ENCODE measurements around the gene ZMIZ1.
A peak's percentile ranks its signal among the peaks of the same experiment; 100 is the strongest.

Gene ZMIZ1

GRCh38 chr10:79241629-79241989 is 172.8 kb downstream of the ZMIZ1 start:
- H3K4me1 Mint-ChIP-seq (ENCODE audit: low read depth), result peaks cover 86% of the 10 kb centered on the region
- intact Hi-C loops (cut with micrococcal nuclease), result no loop called here

DNA sequence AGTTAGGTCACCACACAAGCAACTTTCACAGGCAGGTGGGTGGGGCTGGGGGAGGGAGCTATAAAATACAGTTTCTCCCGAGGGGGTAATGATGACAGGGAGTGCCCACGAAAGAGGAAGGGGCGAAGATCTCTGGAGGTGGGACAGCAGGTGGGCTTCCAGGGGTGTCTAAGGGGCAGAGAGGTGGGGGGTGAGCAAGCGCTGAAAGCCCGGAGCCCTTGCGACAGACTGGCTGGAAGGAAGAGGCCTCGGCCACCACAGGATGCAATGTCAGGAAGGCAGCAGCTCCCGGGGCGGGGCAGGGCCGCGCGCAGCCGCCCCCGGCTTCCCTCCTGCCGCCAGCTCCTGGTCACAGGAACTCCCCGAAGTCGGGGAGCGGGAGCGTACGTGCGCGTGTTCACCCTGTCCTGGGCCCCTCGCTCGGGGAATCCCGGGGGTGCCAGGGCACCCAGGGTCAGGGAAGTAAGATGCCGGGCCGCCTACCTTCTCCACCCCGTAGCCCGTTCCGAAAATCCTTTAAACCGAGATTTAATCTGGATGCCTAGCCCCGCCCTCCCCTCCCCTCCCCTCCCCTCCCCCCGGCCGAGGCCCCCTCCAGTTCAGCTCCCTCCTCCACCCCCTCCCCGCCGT is 173.3 kb downstream of the ZMIZ1 start:
- intact Hi-C loops (cut with micrococcal nuclease), result no loop called here
- peaks cover 31% of the 10 kb centered on the region for H3K36me3 Mint-ChIP-seq (ENCODE audit: low read depth)
- peak overlapping the region; percentile 75 for H3K4me3 Mint-ChIP-seq
- H3K27ac Mint-ChIP-seq, result peak overlapping the region; percentile 87
- no peaks in the 10 kb centered on the region for H3K27me3 Mint-ChIP-seq
- no peaks in the 10 kb centered on the region for H3K9me3 Mint-ChIP-seq
- peaks cover 86% of the 10 kb centered on the region for H3K4me1 Mint-ChIP-seq (ENCODE audit: low read depth)

More at GRCh38 chr10:79241629-79241989, 172.8 kb downstream of the ZMIZ1 start:
- H3K36me3 Mint-ChIP-seq (ENCODE audit: low read depth), result peaks cover 36% of the 10 kb centered on the region
- peak overlapping the region; percentile 87 for H3K27ac Mint-ChIP-seq
- H3K27me3 Mint-ChIP-seq, result no peaks in the 10 kb centered on the region
- H3K4me3 Mint-ChIP-seq, result peak overlapping the region; percentile 75
- H3K9me3 Mint-ChIP-seq, result no peaks in the 10 kb centered on the region

DNA sequence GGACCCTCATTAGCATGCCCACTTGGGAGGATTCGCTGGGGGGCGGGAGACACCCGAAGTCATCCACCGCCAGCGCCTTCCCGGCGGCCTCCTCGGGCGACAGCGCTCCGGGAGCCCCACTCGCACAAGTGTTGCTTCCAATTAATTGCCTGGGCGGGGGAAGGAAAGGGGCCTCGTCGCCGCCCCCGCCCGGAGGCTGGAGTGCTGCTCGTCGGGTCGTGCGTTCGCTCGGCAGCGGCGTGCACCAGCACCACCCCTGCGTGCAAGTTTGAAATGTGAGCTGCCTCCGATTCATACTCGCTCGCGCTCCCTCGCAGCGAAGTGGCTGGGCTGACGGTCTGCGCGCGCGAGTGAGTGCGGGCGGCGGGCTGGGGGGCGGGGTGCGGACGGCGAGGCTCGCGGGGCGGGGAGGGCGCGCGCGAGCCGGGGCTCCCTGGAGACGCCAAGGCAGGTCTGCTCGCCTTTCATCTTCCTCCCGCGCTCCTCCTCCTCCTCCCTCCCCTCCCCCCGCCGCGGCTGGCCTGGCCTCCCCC is 173.9 kb downstream of the ZMIZ1 start:
- intact Hi-C loops (cut with micrococcal nuclease), result no loop called here
- H3K9me3 Mint-ChIP-seq, result no peaks in the 10 kb centered on the region
- H3K27ac Mint-ChIP-seq, result peak overlapping the region; percentile 87
- peak overlapping the region; percentile 75 for H3K4me3 Mint-ChIP-seq
- H3K27me3 Mint-ChIP-seq, result no peaks in the 10 kb centered on the region
- peaks cover 30% of the 10 kb centered on the region for H3K36me3 Mint-ChIP-seq (ENCODE audit: low read depth)
- H3K4me1 Mint-ChIP-seq (ENCODE audit: low read depth), result peaks cover 86% of the 10 kb centered on the region

GRCh38 chr10:79243181-79244067 is 174.7 kb downstream of the ZMIZ1 start:
- H3K36me3 Mint-ChIP-seq (ENCODE audit: low read depth), result peaks cover 30% of the 10 kb centered on the region
- H3K27me3 Mint-ChIP-seq, result no peaks in the 10 kb centered on the region
- intact Hi-C loops (cut with micrococcal nuclease), result no loop called here
- peaks cover 86% of the 10 kb centered on the region for H3K4me1 Mint-ChIP-seq (ENCODE audit: low read depth)
- no peaks in the 10 kb centered on the region for H3K9me3 Mint-ChIP-seq
- peak overlapping the region; percentile 75 for H3K4me3 Mint-ChIP-seq
- H3K27ac Mint-ChIP-seq, result peak overlapping the region; percentile 87

- no peaks in the 10 kb centered on the region for H3K9me3 Mint-ChIP-seq
- H3K36me3 Mint-ChIP-seq (ENCODE audit: low read depth), result peaks cover 30% of the 10 kb centered on the region
- H3K4me3 Mint-ChIP-seq, result peak overlapping the region; percentile 71
Observed at GRCh38 chr10:79244068-79244442, 175.3 kb downstream of the ZMIZ1 start.

DNA sequence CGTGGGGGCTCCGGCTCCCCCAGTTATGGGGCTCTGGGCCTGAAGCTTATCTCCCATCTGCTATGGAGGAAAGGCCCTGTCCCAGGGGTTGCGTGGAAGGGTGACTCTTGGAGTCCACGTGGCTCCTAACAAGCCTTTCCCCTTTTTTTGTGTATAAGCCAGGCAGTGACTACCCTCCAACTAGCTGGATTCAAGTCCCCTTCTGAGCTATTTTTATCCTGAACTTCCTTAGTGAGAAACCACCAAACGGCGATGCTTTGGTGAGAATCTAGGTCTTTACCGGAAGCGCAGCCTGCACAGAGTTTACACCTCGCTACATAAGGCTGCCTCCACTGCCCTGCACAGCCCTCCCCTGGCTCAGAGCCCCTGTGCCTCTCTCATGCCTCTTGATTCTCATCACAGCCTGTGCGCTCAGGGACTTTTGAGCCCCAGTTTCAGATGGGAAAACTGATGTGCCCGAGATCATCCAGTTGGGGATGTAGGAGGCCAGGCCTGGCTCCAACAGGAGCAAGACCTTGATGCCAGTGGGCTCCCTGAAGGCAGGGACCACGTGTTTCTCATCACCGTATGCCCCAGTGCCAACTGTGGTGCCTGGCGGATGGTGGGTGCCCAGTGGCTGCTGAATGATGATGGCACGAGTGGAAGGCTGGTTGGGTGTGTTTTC is 176.2 kb downstream of the ZMIZ1 start:
- H3K27me3 Mint-ChIP-seq, result no peaks in the 10 kb centered on the region
- peaks cover 30% of the 10 kb centered on the region for H3K36me3 Mint-ChIP-seq (ENCODE audit: low read depth)
- H3K4me3 Mint-ChIP-seq, result peak overlapping the region; percentile 71
- H3K9me3 Mint-ChIP-seq, result no peaks in the 10 kb centered on the region
- intact Hi-C loops (cut with micrococcal nuclease), result no loop called here
- peak overlapping the region; percentile 87 for H3K27ac Mint-ChIP-seq
- peaks cover 86% of the 10 kb centered on the region for H3K4me1 Mint-ChIP-seq (ENCODE audit: low read depth)

More at GRCh38 chr10:79244068-79244442, 175.3 kb downstream of the ZMIZ1 start:
- intact Hi-C loops (cut with micrococcal nuclease), result no loop called here
- Mint-ChIP-seq H3K27me3 (no peaks in the 10 kb centered on the region), H3K4me1 (ENCODE audit: low read depth) (peaks cover 86% of the 10 kb centered on the region), H3K27ac (peak overlapping the region; percentile 87)

GRCh38 chr10:79245539-79246208 is 176.9 kb downstream of the ZMIZ1 start:
- Mint-ChIP-seq H3K4me1 (ENCODE audit: low read depth) (peaks cover 86% of the 10 kb centered on the region), H3K27ac (peak overlapping the region; percentile 87), H3K9me3 (no peaks in the 10 kb centered on the region), H3K27me3 (no peaks in the 10 kb centered on the region), H3K36me3 (ENCODE audit: low read depth) (peaks cover 32% of the 10 kb centered on the region), H3K4me3 (peak overlapping the region; percentile 71)
- intact Hi-C loops (cut with micrococcal nuclease), result no loop called here

- Mint-ChIP-seq H3K27me3 (no peaks in the 10 kb centered on the region), H3K9me3 (no peaks in the 10 kb centered on the region), H3K36me3 (ENCODE audit: low read depth) (peaks cover 33% of the 10 kb centered on the region), H3K4me3 (peak overlapping the region; percentile 10), H3K4me1 (ENCODE audit: low read depth) (peaks cover 86% of the 10 kb centered on the region), H3K27ac (peak overlapping the region; percentile 87)
- intact Hi-C loops (cut with micrococcal nuclease), result no loop called here
Observed at GRCh38 chr10:79246209-79246581, 177.4 kb downstream of the ZMIZ1 start.

DNA sequence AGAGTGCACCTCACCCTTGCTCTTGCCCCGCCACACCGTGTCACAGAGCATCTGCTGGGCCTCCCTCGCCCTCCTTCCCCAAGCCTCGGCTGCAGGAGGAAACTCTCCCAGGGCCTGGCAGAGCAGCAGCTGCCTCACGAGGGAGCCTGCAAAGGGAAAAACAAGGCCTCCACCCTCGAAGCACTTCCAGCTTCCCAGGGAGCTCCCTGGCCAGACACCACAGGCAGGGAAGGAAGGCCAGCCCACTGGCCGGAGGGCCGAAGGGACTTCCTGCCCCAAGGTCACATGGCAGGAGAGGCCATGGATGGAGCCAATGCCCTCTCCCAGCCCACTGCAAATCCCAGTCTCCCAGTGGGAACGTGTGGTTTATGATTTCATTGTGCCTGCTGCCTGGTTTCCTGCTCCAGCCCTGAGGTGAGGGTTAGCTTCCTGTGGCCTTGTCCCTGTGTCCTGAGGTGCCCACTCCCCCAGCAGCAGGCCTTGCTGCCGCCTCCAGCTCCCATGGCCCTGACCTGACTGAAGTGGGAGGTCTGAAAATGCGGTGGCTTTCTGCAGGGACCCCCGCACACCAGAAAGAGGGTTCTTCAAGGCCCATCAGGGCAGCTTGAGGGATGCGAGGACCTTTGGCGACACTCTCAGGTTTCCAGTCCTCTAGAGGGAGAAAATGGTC is 178.0 kb downstream of the ZMIZ1 start:
- peaks cover 86% of the 10 kb centered on the region for H3K4me1 Mint-ChIP-seq (ENCODE audit: low read depth)
- H3K4me3 Mint-ChIP-seq, result no peak overlapping the region
- intact Hi-C loops (cut with micrococcal nuclease), result no loop called here
- peak overlapping the region; percentile 87 for H3K27ac Mint-ChIP-seq
- H3K36me3 Mint-ChIP-seq (ENCODE audit: low read depth), result peaks cover 32% of the 10 kb centered on the region
- no peaks in the 10 kb centered on the region for H3K9me3 Mint-ChIP-seq
- no peaks in the 10 kb centered on the region for H3K27me3 Mint-ChIP-seq

GRCh38 chr10:79247373-79248137 is 178.8 kb downstream of the ZMIZ1 start:
- Mint-ChIP-seq H3K4me1 (ENCODE audit: low read depth) (peaks cover 89% of the 10 kb centered on the region), H3K4me3 (peak overlapping the region; percentile 58)
- intact Hi-C loops (cut with micrococcal nuclease), result loop anchor here (1.0 to 2.0 kb wide), 2 partner anchors 7 to 47 kb away; no protein-coding TSS in a partner anchor

DNA sequence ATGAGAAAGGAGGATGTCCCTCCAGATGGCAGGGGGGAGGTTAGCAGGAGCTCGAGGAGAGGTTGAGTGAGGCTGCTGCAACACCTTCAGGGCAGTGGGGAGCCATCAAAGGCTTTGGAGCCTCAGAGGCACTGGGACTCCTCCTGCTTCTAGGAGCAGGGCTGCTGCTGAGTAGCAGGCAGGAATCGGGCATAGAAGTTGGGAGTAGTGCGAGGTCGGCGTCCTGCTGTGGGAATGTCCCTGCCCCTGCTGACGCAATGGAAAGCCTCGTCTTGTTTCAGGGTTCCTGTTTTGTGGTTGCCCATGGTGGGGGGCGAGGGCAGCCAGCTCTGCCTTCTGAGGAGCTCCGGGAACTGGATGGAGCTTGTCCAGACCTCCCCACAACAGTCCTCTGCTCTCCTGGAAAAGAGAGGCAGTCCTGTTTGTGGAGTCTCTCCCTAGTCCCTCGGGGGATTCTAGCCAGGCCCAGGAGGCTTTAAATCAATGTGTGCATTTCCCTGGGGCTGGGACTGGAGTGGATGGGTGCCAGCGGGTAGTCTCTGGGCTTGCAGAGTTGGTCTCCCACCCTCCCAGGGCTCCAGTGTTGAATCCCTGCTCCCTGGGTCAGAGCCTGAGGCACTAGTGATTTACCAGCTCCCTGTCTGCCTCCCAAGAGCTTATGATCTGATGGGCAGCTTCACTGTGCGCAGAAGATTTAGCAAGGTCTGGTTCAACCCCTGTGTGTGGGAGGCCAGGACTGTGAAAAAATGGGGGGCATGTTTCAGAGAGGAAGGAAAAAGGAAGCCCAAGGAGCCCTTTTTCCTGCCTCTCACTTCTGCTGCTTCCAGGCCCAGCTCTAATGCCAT is 179.8 kb downstream of the ZMIZ1 start:
- H3K36me3 Mint-ChIP-seq (ENCODE audit: low read depth), result peaks cover 43% of the 10 kb centered on the region

More at GRCh38 chr10:79247373-79248137, 178.8 kb downstream of the ZMIZ1 start:
- H3K36me3 Mint-ChIP-seq (ENCODE audit: low read depth), result peaks cover 33% of the 10 kb centered on the region
- H3K9me3 Mint-ChIP-seq, result no peaks in the 10 kb centered on the region
- peak overlapping the region; percentile 87 for H3K27ac Mint-ChIP-seq
- H3K27me3 Mint-ChIP-seq, result no peaks in the 10 kb centered on the region

More for the DNA sequence above, 179.8 kb downstream of the ZMIZ1 start:
- Mint-ChIP-seq H3K4me1 (ENCODE audit: low read depth) (peaks cover 99% of the 10 kb centered on the region), H3K27me3 (no peaks in the 10 kb centered on the region), H3K27ac (peak overlapping the region; percentile 87), H3K4me3 (peak overlapping the region; percentile 58), H3K9me3 (no peaks in the 10 kb centered on the region)
- intact Hi-C loops (cut with micrococcal nuclease), result loop anchor here (1.0 to 2.0 kb wide), 2 partner anchors 8 to 46 kb away; no protein-coding TSS in a partner anchor

Measured in dendritic cell treated with granulocyte-macrophage colony-stimulating factor and Interleukin-4, amounts not matched to agents 40 ng/mL and 50 ng/mL, for 4 days (primary cell).